ENCODE measurements around the gene IFRD2.

Gene IFRD2

DNA sequence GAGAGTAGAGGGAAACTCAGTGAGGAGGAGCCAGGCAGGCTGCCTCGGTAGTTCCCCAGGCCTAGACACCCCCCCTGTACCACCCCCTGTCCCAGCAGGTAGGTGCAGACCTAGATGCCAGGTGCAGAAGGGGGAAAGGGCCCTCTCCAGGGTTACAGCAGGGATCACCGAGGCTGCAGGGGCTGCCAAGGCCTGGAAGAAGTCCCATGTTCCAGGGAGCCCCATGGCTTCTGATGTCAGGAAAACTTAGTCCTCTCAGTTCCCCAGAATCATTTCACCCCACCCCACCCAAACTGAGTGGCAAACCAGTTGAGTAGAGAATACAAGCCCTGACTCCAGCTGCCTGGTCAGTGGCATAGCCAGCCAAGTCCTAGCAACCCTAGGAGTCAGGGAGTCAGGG lies 30.7 kb downstream of the IFRD2 start:
- H3K4me1 ChIP-seq (ENCODE audit: insufficient read depth, low read length, poor library complexity, severe bottlenecking) = peaks cover 13% of the 10 kb centered on the region
- H3K4me2 ChIP-seq (ENCODE audit: low read depth, low read length, poor library complexity, severe bottlenecking) = peak overlapping the region; percentile 93
- H3K9me3 ChIP-seq (ENCODE audit: insufficient read depth, low read depth, low read length) = no peaks in the 10 kb centered on the region
- H3K9me2 ChIP-seq (replicated peaks; ENCODE audit: low read depth, low read length) = no peaks in the 10 kb centered on the region
- H3K4me3 ChIP-seq (ENCODE audit: low read length, poor library complexity, severe bottlenecking) = peak overlapping the region; percentile 90
- H3K9ac ChIP-seq (ENCODE audit: low read depth, low read length, poor library complexity, severe bottlenecking) = peak overlapping the region; percentile 86
- H3F3A ChIP-seq (ENCODE audit: low read depth) = peaks cover 4% of the 10 kb centered on the region; the same call in 1 of the 2 replicates
- peaks cover 12% of the 10 kb centered on the region; the same call in 1 of the 2 replicates for H3K79me2 ChIP-seq (ENCODE audit: insufficient read depth, low read length)
- no peaks in the 10 kb centered on the region for H3K27me3 ChIP-seq (ENCODE audit: insufficient read depth, low read length, poor library complexity, severe bottlenecking)
- H4K20me1 ChIP-seq (ENCODE audit: insufficient read depth, low read length, poor library complexity, severe bottlenecking) = peaks cover 5% of the 10 kb centered on the region
- TF ChIP-seq, protein P1, sequence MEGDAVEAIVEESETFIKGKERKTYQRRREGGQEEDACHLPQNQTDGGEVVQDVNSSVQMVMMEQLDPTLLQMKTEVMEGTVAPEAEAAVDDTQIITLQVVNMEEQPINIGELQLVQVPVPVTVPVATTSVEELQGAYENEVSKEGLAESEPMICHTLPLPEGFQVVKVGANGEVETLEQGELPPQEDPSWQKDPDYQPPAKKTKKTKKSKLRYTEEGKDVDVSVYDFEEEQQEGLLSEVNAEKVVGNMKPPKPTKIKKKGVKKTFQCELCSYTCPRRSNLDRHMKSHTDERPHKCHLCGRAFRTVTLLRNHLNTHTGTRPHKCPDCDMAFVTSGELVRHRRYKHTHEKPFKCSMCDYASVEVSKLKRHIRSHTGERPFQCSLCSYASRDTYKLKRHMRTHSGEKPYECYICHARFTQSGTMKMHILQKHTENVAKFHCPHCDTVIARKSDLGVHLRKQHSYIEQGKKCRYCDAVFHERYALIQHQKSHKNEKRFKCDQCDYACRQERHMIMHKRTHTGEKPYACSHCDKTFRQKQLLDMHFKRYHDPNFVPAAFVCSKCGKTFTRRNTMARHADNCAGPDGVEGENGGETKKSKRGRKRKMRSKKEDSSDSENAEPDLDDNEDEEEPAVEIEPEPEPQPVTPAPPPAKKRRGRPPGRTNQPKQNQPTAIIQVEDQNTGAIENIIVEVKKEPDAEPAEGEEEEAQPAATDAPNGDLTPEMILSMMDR (conservative IDR thresholded peaks at IDR 0.05; ENCODE audit: low read length) = no peak
- no peak for TF ChIP-seq EZH2phosphoT487 (IDR thresholded peaks at IDR 0.05; ENCODE audit: borderline replicate concordance)
- H2AFZ ChIP-seq (ENCODE audit: low read length) = no peak overlapping the region
- peaks cover 30% of the 10 kb centered on the region; the same call in 1 of the 2 replicates for H3K36me3 ChIP-seq (ENCODE audit: insufficient read depth, low read length)

- Histone ChIP-seq H3K79me2 (ENCODE audit: insufficient read depth, low read length) (peaks cover 12% of the 10 kb centered on the region; the same call in 1 of the 2 replicates), H3K9ac (ENCODE audit: low read depth, low read length, poor library complexity, severe bottlenecking) (peak overlapping the region; percentile 86), H3K4me1 (ENCODE audit: insufficient read depth, low read length, poor library complexity, severe bottlenecking) (peaks cover 13% of the 10 kb centered on the region), H3K9me2 (replicated peaks; ENCODE audit: low read depth, low read length) (no peaks in the 10 kb centered on the region), H3K4me2 (ENCODE audit: low read depth, low read length, poor library complexity, severe bottlenecking) (peak overlapping the region; percentile 93), H3K9me3 (ENCODE audit: insufficient read depth, low read depth, low read length) (no peaks in the 10 kb centered on the region), H3K27me3 (ENCODE audit: insufficient read depth, low read length, poor library complexity, severe bottlenecking) (no peaks in the 10 kb centered on the region), H3K4me3 (ENCODE audit: low read length, poor library complexity, severe bottlenecking) (peak overlapping the region; percentile 90), H2AFZ (ENCODE audit: low read length) (no peak overlapping the region), H3K36me3 (ENCODE audit: insufficient read depth, low read length) (peaks cover 35% of the 10 kb centered on the region; the same call in 1 of the 2 replicates), H3F3A (ENCODE audit: low read depth) (peaks cover 4% of the 10 kb centered on the region; the same call in 1 of the 2 replicates), H4K20me1 (ENCODE audit: insufficient read depth, low read length, poor library complexity, severe bottlenecking) (peaks cover 9% of the 10 kb centered on the region)
- TF ChIP-seq EZH2phosphoT487 (IDR thresholded peaks at IDR 0.05; ENCODE audit: borderline replicate concordance) = no peak
- TF ChIP-seq, protein P1 (conservative IDR thresholded peaks at IDR 0.05; ENCODE audit: low read length) = no peak
Measured at GRCh38 chr3:50260942-50261441, 31.2 kb downstream of the IFRD2 start.

DNA sequence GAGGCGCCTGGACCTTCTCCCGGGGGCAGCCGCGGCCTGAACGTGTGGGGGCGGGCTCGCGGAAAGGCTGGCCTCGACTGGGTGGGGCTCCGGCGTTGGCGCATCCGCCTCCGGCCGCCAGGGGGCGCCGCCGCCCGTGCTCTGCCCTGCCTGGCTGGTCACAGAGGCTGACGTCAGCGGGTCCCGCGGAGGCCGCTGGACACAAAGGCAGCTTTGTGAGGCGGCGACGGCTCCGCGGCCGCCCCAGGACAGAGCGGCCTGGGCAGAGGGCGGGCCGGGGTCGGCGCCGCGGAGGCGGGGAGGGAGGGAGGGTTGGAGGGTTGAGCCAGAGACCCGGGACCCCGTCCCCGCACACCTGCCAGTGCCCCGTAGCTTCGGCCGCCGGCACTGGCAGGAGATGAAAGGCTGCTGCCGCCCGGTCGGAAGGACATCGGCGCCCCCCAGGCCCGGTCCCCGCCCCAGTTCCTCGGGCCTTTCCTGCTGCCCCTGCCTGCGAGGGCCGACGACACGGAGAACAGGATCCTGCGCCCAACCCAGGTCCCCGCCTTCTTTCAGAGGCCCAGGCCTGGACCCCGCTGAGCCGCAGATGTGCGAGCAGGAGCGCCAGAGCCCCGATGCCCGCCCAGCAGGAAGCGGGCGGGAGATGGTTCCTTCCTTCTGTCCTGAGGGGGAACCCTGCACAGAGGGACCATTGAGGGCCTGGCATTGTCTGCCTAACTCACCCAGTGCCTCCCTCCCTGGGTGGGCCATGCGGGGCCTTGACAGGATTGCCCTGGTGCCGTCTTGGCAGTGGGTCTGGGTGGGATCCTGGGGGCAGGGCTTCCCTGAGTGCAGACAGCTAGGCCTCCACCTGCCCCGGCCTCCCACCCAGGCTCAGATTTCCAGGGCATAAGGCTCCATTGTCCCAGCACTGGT lies 31.9 kb downstream of the IFRD2 start:
- peaks cover 12% of the 10 kb centered on the region; the same call in 1 of the 2 replicates for H3K79me2 ChIP-seq (ENCODE audit: insufficient read depth, low read length)
- H3F3A ChIP-seq (ENCODE audit: low read depth) = peaks cover 4% of the 10 kb centered on the region; the same call in 1 of the 2 replicates
- H3K9ac ChIP-seq (ENCODE audit: low read depth, low read length, poor library complexity, severe bottlenecking) = peak overlapping the region; percentile 86
- H3K4me3 ChIP-seq (ENCODE audit: low read length, poor library complexity, severe bottlenecking) = peak overlapping the region; percentile 90
- H4K20me1 ChIP-seq (ENCODE audit: insufficient read depth, low read length, poor library complexity, severe bottlenecking) = peaks cover 9% of the 10 kb centered on the region
- H3K36me3 ChIP-seq (ENCODE audit: insufficient read depth, low read length) = peaks cover 40% of the 10 kb centered on the region; the same call in 1 of the 2 replicates
- H3K9me2 ChIP-seq (replicated peaks; ENCODE audit: low read depth, low read length) = no peaks in the 10 kb centered on the region
- H3K4me2 ChIP-seq (ENCODE audit: low read depth, low read length, poor library complexity, severe bottlenecking) = peak overlapping the region; percentile 93
- peaks cover 13% of the 10 kb centered on the region for H3K4me1 ChIP-seq (ENCODE audit: insufficient read depth, low read length, poor library complexity, severe bottlenecking)
- H3K27me3 ChIP-seq (ENCODE audit: insufficient read depth, low read length, poor library complexity, severe bottlenecking) = no peaks in the 10 kb centered on the region
- H3K9me3 ChIP-seq (ENCODE audit: insufficient read depth, low read depth, low read length) = no peaks in the 10 kb centered on the region
- no peak for TF ChIP-seq EZH2phosphoT487 (IDR thresholded peaks at IDR 0.05; ENCODE audit: borderline replicate concordance)
- TF ChIP-seq, protein P1 (conservative IDR thresholded peaks at IDR 0.05; ENCODE audit: low read length) = peak; percentile 79
- H2AFZ ChIP-seq (ENCODE audit: low read length) = peak overlapping the region; percentile 74

Data from Loucy (cell line).